ENCODE results near the gene ACOT8. TPM values are rescaled to one million over a fixed set of nuclear protein-coding genes. Genes with fewer than 3 reads are reported as not detected.

Gene ACOT8
- total and polyA plus RNA-seq, 3 experiments from 2014 or later: 27.1 to 41.0 (median 27.3) TPM

DNA sequence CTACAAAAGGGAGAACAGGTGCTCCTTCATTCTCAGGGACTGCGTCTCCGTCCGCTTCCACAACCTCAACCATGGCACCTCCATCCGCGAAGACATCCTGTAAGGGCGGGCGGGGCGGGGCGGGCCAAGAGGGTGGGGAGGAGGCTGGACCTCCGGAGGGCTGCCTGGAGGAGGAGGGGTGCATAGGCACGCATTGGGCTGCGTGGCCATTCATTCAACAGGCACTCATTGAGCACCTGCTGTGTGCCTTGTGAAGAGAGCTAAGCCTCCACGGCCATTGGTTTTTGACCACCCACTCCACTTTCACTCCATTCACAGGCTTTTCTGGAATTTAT lies 657 bp upstream of the ACOT8 start:
- CTCF ChIA-PET: interaction anchor here (1.2 kb wide), 1 partner anchor 24 kb away, joined by 3 read pairs; no protein-coding TSS in a partner anchor
- H3K27ac Mint-ChIP-seq: peak overlapping the region; percentile 87 to 98 (median 98)
- peaks cover 0 to 34% (median 8%) of the 10 kb centered on the region in 3 donors for H3K36me3 Mint-ChIP-seq
- peaks cover 6% of the 10 kb centered on the region for H3K36me3 ChIP-seq (ENCODE audit: insufficient read depth, low read length)
- H3K4me3 ChIP-seq (ENCODE audit: low read length): peak overlapping the region; percentile 91
- peaks cover 30% of the 10 kb centered on the region for H3K4me1 ChIP-seq (ENCODE audit: insufficient read depth, low read length)
- H3K4me1 Mint-ChIP-seq: peaks cover 41 to 79% (median 71%) of the 10 kb centered on the region in 3 donors
- DNase-seq: no peak
- POLR2A ChIA-PET: interaction anchor here (0.6 to 2.9 kb wide), 4 partner anchors 23 to 76 kb away, joined by 4 to 29 read pairs (median 6); partner anchors contain the start of gene PCIF1
- peaks cover 0 to 2% of the 10 kb centered on the region in 2 donors for H3K27me3 Mint-ChIP-seq
- H3K9me3 Mint-ChIP-seq: no peaks in the 10 kb centered on the region
- peak overlapping the region; percentile 93 for H3K27ac ChIP-seq (ENCODE audit: low read depth, low read length)
- H3K27me3 ChIP-seq (ENCODE audit: insufficient read depth, low read length, poor library complexity, severe bottlenecking): no peaks in the 10 kb centered on the region
- no peaks in the 10 kb centered on the region for H3K9me3 ChIP-seq (ENCODE audit: low read length)
- peak overlapping the region; percentile 89 to 99 (median 96) for H3K4me3 Mint-ChIP-seq

DNA sequence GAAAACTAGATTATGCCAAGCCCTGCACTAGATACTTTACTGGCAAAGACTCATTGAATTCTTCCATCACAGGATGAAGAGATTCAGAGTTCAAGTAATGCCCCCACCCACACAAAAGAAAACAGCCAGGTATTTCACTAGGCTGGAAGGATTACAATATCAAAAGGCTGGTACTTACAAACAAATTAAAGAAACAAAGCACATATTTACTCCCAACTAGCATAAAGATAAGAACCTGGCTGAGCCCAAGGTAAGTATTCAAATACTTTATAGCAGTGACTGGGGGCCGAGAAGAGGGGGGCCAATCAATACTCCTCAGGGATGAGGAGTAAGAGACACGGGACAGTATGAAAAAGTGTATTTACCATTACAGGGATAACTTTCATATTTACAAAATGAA lies 3.7 kb downstream of the ACOT8 start:
- Histone ChIP-seq H3K4me1 (ENCODE audit: insufficient read depth, low read length) (peaks cover 25% of the 10 kb centered on the region), H3K4me3 (ENCODE audit: low read length) (no peak overlapping the region), H3K27ac (ENCODE audit: low read depth, low read length) (no peak overlapping the region), H3K27me3 (ENCODE audit: insufficient read depth, low read length, poor library complexity, severe bottlenecking) (no peaks in the 10 kb centered on the region), H3K9me3 (ENCODE audit: low read length) (no peaks in the 10 kb centered on the region), H3K36me3 (ENCODE audit: insufficient read depth, low read length) (peaks cover 13% of the 10 kb centered on the region)
- no peaks in the 10 kb centered on the region for H3K27me3 Mint-ChIP-seq
- ChIA-PET CTCF (interaction anchor here (1.0 to 1.3 kb wide), 2 partner anchors 10 to 38 kb away, joined by 3 read pairs; partner anchors contain the start of gene CTSA), POLR2A (no interaction called here)
- peaks cover 38 to 70% (median 54%) of the 10 kb centered on the region in 3 donors for H3K4me1 Mint-ChIP-seq
- peak overlapping the region in 3 of 8 donors; percentile 33 to 89 (median 37) for H3K27ac Mint-ChIP-seq
- no peaks in the 10 kb centered on the region for H3K9me3 Mint-ChIP-seq
- DNase-seq: no peak
- H3K36me3 Mint-ChIP-seq: peaks cover 7 to 63% (median 11%) of the 10 kb centered on the region in 3 donors
- H3K4me3 Mint-ChIP-seq: peak overlapping the region in 2 of 7 donors; percentile 12 to 74

DNA sequence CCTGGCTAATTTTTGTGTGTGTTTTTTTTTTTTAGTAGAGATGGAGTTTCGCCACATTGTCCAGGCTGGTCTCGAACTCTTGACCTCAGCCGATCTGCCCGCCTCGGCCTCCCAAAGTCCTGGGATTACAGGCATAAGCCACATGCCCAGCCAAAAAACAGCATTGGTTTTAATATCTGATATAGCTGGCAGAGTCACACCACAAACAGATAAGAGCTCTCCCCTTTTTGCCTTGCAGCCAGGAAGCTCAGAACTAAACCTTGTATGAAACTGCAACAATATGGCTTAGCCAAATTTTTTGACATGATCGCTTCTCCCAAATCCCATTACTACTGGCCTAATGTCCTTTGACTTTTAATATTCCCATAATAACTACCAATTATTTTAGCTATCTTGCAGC lies 4.9 kb downstream of the ACOT8 start:
- Mint-ChIP-seq H3K4me1 (peaks cover 29 to 59% (median 42%) of the 10 kb centered on the region in 3 donors), H3K9me3 (no peaks in the 10 kb centered on the region), H3K4me3 (no peak overlapping the region), H3K27ac (no peak overlapping the region), H3K27me3 (no peaks in the 10 kb centered on the region), H3K36me3 (peaks cover 7 to 66% (median 11%) of the 10 kb centered on the region in 3 donors)
- H3K9me3 ChIP-seq (ENCODE audit: low read length): no peaks in the 10 kb centered on the region
- H3K27ac ChIP-seq (ENCODE audit: low read depth, low read length): no peak overlapping the region
- peaks cover 16% of the 10 kb centered on the region for H3K36me3 ChIP-seq (ENCODE audit: insufficient read depth, low read length)
- CTCF ChIA-PET: interaction anchor here (1.1 to 1.3 kb wide), 2 partner anchors 9 to 28 kb away, joined by 3 read pairs; partner anchors contain the start of gene ZSWIM1
- POLR2A ChIA-PET: no interaction called here
- no peak for DNase-seq
- H3K27me3 ChIP-seq (ENCODE audit: insufficient read depth, low read length, poor library complexity, severe bottlenecking): no peaks in the 10 kb centered on the region
- no peak overlapping the region for H3K4me3 ChIP-seq (ENCODE audit: low read length)
- H3K4me1 ChIP-seq (ENCODE audit: insufficient read depth, low read length): peaks cover 18% of the 10 kb centered on the region

DNA sequence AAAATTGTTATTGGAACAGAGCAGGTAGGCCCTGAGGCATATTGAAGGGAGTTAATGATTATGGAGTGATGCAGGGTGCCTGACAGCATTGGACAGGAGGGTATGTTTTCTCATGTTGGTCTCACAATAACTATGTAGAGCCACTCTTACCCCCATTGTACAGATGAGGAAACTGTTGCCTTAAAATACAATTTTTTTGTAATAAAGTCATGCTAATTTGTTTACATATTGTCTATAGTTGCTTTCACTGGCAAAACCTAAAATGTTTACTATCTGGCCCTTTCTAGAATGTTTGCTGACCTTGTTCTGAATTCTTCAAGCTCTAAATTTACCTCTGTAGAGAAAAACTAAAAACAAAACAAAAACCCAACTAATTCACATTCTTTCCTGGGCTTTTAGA lies 5.7 kb downstream of the ACOT8 start:
- ChIA-PET CTCF (no interaction called here), POLR2A (no interaction called here)
- Histone ChIP-seq H3K4me3 (ENCODE audit: low read length) (no peak overlapping the region), H3K27ac (ENCODE audit: low read depth, low read length) (no peak overlapping the region), H3K36me3 (ENCODE audit: insufficient read depth, low read length) (peaks cover 18% of the 10 kb centered on the region), H3K9me3 (ENCODE audit: low read length) (no peaks in the 10 kb centered on the region), H3K4me1 (ENCODE audit: insufficient read depth, low read length) (peaks cover 15% of the 10 kb centered on the region), H3K27me3 (ENCODE audit: insufficient read depth, low read length, poor library complexity, severe bottlenecking) (no peaks in the 10 kb centered on the region)
- Mint-ChIP-seq H3K4me1 (peaks cover 23 to 50% (median 34%) of the 10 kb centered on the region in 3 donors), H3K36me3 (peaks cover 7 to 64% (median 11%) of the 10 kb centered on the region in 3 donors), H3K9me3 (no peaks in the 10 kb centered on the region), H3K27ac (no peak overlapping the region), H3K27me3 (no peaks in the 10 kb centered on the region), H3K4me3 (peak overlapping the region in 1 of 7 donors; percentile 42)
- no peak for DNase-seq

DNA sequence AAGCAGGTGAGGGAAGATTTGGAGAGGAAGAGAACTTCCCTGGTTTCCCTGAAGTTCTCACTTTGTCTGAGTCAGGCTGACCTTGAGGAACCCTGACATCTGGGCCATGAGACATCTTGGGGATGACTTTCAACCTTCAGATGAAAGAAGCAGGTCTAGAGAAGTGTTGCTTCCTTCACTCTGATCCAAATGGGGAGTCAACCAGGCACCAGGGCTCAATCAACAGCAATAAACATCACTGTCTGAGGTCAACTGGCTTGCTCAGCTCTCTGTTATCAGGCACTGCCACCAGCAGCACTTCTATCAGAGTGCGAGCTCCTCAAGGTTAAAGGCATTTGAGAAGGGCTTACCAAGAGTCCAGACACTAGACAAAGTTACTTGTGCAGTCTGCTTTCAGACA lies 6.3 kb downstream of the ACOT8 start:
- no peak for DNase-seq
- H3K4me3 ChIP-seq (ENCODE audit: low read length): no peak overlapping the region
- peak overlapping the region in 1 of 8 donors; percentile 67 for H3K27ac Mint-ChIP-seq
- POLR2A ChIA-PET: no interaction called here
- H3K27me3 ChIP-seq (ENCODE audit: insufficient read depth, low read length, poor library complexity, severe bottlenecking): no peaks in the 10 kb centered on the region
- peaks cover 7 to 69% (median 11%) of the 10 kb centered on the region in 3 donors for H3K36me3 Mint-ChIP-seq
- no peaks in the 10 kb centered on the region for H3K9me3 Mint-ChIP-seq
- H3K9me3 ChIP-seq (ENCODE audit: low read length): no peaks in the 10 kb centered on the region
- no peaks in the 10 kb centered on the region for H3K27me3 Mint-ChIP-seq
- H3K36me3 ChIP-seq (ENCODE audit: insufficient read depth, low read length): peaks cover 24% of the 10 kb centered on the region
- peaks cover 9% of the 10 kb centered on the region for H3K4me1 ChIP-seq (ENCODE audit: insufficient read depth, low read length)
- H3K4me3 Mint-ChIP-seq: no peak overlapping the region
- H3K27ac ChIP-seq (ENCODE audit: low read depth, low read length): no peak overlapping the region
- CTCF ChIA-PET: no interaction called here
- peaks cover 20 to 45% (median 28%) of the 10 kb centered on the region in 3 donors for H3K4me1 Mint-ChIP-seq

DNA sequence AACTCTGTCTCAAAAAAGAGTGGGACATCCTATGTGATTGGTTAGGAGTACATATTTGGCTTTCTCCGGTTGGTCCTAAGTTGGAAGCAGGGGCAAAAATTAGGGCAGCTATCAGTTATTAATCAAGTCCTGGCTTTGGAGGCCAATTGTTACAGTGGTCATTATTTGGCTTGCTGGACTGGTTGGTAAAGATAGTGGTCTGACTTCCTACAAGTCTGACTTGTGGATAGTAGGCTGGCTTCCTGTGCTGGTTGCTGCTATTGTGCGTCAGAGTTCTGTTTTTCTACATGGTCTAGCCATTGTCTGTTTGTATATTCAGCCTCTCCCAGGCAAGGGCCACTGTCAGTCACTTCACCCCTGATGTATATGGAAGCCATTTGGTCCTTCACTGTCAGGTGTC lies 7.0 kb downstream of the ACOT8 start:
- Histone ChIP-seq H3K4me1 (ENCODE audit: insufficient read depth, low read length) (peaks cover 6% of the 10 kb centered on the region), H3K27me3 (ENCODE audit: insufficient read depth, low read length, poor library complexity, severe bottlenecking) (no peaks in the 10 kb centered on the region), H3K27ac (ENCODE audit: low read depth, low read length) (no peak overlapping the region), H3K36me3 (ENCODE audit: insufficient read depth, low read length) (peaks cover 25% of the 10 kb centered on the region), H3K9me3 (ENCODE audit: low read length) (no peaks in the 10 kb centered on the region), H3K4me3 (ENCODE audit: low read length) (no peak overlapping the region)
- POLR2A ChIA-PET: no interaction called here
- peak overlapping the region in 2 of 8 donors; percentile 40 to 67 for H3K27ac Mint-ChIP-seq
- H3K27me3 Mint-ChIP-seq: no peaks in the 10 kb centered on the region
- H3K36me3 Mint-ChIP-seq: peaks cover 7 to 74% (median 11%) of the 10 kb centered on the region in 3 donors
- H3K4me3 Mint-ChIP-seq: no peak overlapping the region
- H3K4me1 Mint-ChIP-seq: peaks cover 17 to 38% (median 21%) of the 10 kb centered on the region in 3 donors
- CTCF ChIA-PET: no interaction called here
- H3K9me3 Mint-ChIP-seq: no peaks in the 10 kb centered on the region
- no peak for DNase-seq

DNA sequence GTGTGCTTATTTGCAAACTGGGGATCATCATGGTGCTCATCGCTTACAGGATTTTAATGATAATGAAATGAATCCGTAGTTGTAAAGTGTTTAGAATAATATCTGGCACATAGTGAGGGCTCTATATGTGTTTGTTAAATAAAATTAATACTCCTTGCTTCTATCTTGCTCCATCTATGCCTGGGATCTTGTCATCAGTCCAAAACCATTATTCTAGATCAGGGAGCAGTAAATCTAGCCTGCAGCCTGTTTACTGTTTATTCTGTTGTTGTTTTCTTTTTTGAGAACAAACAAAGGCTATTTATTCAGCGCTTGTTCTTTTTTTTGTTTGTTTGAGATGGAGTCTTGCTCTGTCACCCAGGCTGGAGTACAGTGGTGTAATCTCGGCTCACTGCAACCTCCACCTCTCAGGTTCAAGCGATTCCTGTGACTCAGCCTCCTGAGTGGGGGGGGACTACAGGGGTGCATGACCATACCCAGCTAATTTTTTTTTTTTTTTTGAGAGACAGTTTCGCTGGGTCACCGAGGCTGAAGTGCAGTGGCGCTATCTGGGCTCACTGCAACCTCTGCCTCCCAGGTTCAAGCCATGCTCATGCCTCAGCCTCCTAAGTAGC lies 8.1 kb downstream of the ACOT8 start:
- Histone ChIP-seq H3K27ac (ENCODE audit: low read depth, low read length) (no peak overlapping the region), H3K36me3 (ENCODE audit: insufficient read depth, low read length) (peaks cover 33% of the 10 kb centered on the region), H3K4me1 (ENCODE audit: insufficient read depth, low read length) (no peaks in the 10 kb centered on the region), H3K9me3 (ENCODE audit: low read length) (no peaks in the 10 kb centered on the region), H3K4me3 (ENCODE audit: low read length) (no peak overlapping the region), H3K27me3 (ENCODE audit: insufficient read depth, low read length, poor library complexity, severe bottlenecking) (no peaks in the 10 kb centered on the region)
- POLR2A ChIA-PET: no interaction called here
- H3K4me1 Mint-ChIP-seq: peaks cover 9 to 26% (median 14%) of the 10 kb centered on the region in 3 donors
- H3K36me3 Mint-ChIP-seq: peaks cover 7 to 76% (median 15%) of the 10 kb centered on the region in 3 donors
- no peaks in the 10 kb centered on the region for H3K9me3 Mint-ChIP-seq
- no peaks in the 10 kb centered on the region for H3K27me3 Mint-ChIP-seq
- H3K27ac Mint-ChIP-seq: peak overlapping the region in 1 of 8 donors; percentile 90
- CTCF ChIA-PET: no interaction called here
- no peak for DNase-seq
- H3K4me3 Mint-ChIP-seq: no peak overlapping the region

DNA sequence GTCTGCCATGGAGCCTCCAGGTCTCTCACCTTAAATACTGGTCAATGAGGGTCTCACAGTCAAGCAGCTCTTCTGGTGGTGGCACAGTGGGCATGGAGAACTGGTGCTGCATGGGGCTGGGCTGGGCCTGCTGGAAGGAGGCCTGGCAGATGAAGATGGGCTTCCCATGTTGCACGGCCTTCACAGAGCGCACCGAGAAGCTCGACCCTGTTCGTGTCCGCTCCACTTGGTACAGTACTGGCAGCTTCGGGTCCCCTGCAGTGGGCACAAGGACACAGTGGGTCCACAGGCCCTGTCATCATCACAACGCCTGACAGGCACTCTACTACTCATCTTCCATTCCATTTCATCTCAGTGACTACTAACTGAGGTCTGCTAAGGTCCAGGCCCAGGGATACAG lies 8.8 kb downstream of the ACOT8 start:
- Histone ChIP-seq H3K9me3 (ENCODE audit: low read length) (no peaks in the 10 kb centered on the region), H3K27ac (ENCODE audit: low read depth, low read length) (no peak overlapping the region), H3K4me3 (ENCODE audit: low read length) (no peak overlapping the region), H3K4me1 (ENCODE audit: insufficient read depth, low read length) (no peaks in the 10 kb centered on the region), H3K27me3 (ENCODE audit: insufficient read depth, low read length, poor library complexity, severe bottlenecking) (no peaks in the 10 kb centered on the region), H3K36me3 (ENCODE audit: insufficient read depth, low read length) (peaks cover 37% of the 10 kb centered on the region)
- CTCF ChIA-PET: no interaction called here
- Mint-ChIP-seq H3K36me3 (peaks cover 7 to 76% (median 13%) of the 10 kb centered on the region in 3 donors), H3K4me1 (peaks cover 3 to 19% (median 7%) of the 10 kb centered on the region in 3 donors), H3K4me3 (no peak overlapping the region), H3K27me3 (no peaks in the 10 kb centered on the region), H3K27ac (peak overlapping the region in 2 of 8 donors; percentile 73 to 90), H3K9me3 (no peaks in the 10 kb centered on the region)
- no peak for DNase-seq
- POLR2A ChIA-PET: no interaction called here

Measured in CD8-positive, alpha-beta memory T cell (primary cell).